AG04449 (cell line): ENCODE data around the gene ATP10A.

ENCODE experiments used
- CTCF ChIA-PET: fragments of 350-600 bp; formaldehyde crosslinking; extraction: SDS; loops from one replicate; lab custom pipeline; 2021; ENCODE audit warnings: antibody characterized with exemption; lab: Yijun Ruan, JAX
- POLR2A ChIA-PET: fragments of 400-600, 350-600 bp; formaldehyde crosslinking; extraction: SDS; loops from one replicate; lab custom pipeline; 2020; ENCODE audit warnings: antibody characterized with exemption, inconsistent platforms; lab: Yijun Ruan, JAX
- DNase-seq: peaks from one replicate; pipeline ENCODE4 v3.0.0-alpha.2; 2010; ENCODE audit warnings: low read depth, low spot score
- H3K4me3 ChIP-seq: 2 replicates; pipeline ENCODE4 v1.5.1; 2011; ENCODE audit warnings: low read depth, mild to moderate bottlenecking, control low read depth, low read length
- CTCF ChIP-seq: IDR thresholded peaks from one replicate; pipeline ENCODE4 v1.5.1; 2011; ENCODE audit warnings: mild to moderate bottlenecking, moderate library complexity, low read length, control low read depth, inconsistent platforms; ENCODE audit not compliant: insufficient read depth; ENCODE audit errors: missing control alignments

ATP10A gene

GRCh38 chr15:25707656-25708365, 155.3 kb downstream of the ATP10A start:
- no peak for DNase-seq
- TF ChIP-seq CTCF: no peak
- ChIA-PET POLR2A (no interaction called here), CTCF (interaction anchor here (1.0 to 3.2 kb wide), 5 partner anchors 9 to 199 kb away, joined by 4 to 10 read pairs (median 7); no protein-coding TSS in a partner anchor)
- no peak overlapping the region for H3K4me3 ChIP-seq

GRCh38 chr15:25706176-25706955, 156.8 kb downstream of the ATP10A start:
- CTCF ChIA-PET: interaction anchor here (3.0 to 3.2 kb wide), 2 partner anchors 11 to 197 kb away, joined by 10 to 18 read pairs; no protein-coding TSS in a partner anchor
- no peak overlapping the region for H3K4me3 ChIP-seq
- DNase-seq: no peak
- no peak for TF ChIP-seq CTCF
- POLR2A ChIA-PET: no interaction called here

GRCh38 chr15:25705433-25706115, 157.6 kb downstream of the ATP10A start:
- POLR2A ChIA-PET: no interaction called here
- no peak for TF ChIP-seq CTCF
- no peak for DNase-seq
- H3K4me3 ChIP-seq: no peak overlapping the region
- CTCF ChIA-PET: interaction anchor here (3.0 to 3.2 kb wide), 2 partner anchors 10 to 196 kb away, joined by 10 to 18 read pairs; no protein-coding TSS in a partner anchor

- POLR2A ChIA-PET: no interaction called here
- no peak for DNase-seq
- no peak for TF ChIP-seq CTCF
- no peak overlapping the region for H3K4me3 ChIP-seq
- CTCF ChIA-PET: interaction anchor here (0.7 to 3.0 kb wide), 4 partner anchors 8 to 195 kb away, joined by 3 to 18 read pairs (median 4); no protein-coding TSS in a partner anchor
Observed at GRCh38 chr15:25703726-25704125, 159.4 kb downstream of the ATP10A start.

GRCh38 chr15:25701721-25702465, 161.2 kb downstream of the ATP10A start:
- CTCF ChIA-PET: interaction anchor here (1.0 to 1.3 kb wide), 2 partner anchors 32 to 37 kb away, joined by 3 read pairs; no protein-coding TSS in a partner anchor
- H3K4me3 ChIP-seq: no peak overlapping the region
- POLR2A ChIA-PET: no interaction called here
- no peak for DNase-seq
- no peak for TF ChIP-seq CTCF
